IMR-90 (cell line): ENCODE data around the gene VPS37C. TPM values are rescaled to one million over a fixed set of nuclear protein-coding genes. Genes with fewer than 3 reads are reported as not detected.

ENCODE experiments used
- ATAC-seq: fragments of 200-7000 bp; cut with Tn5 transposase; 2 replicates; pipeline ENCODE4 v1.9.1; 2020; ENCODE audit warnings: low read depth, mild to moderate bottlenecking, moderate library complexity
- BruUV-seq: library from RNA; stranded (reverse); fragments of 400-500 nt; replicated peaks from 2 replicates; lab custom pipeline; 2021; lab: Mats Ljungman, UMichigan
- CTCF ChIA-PET: fragments of 300-600 bp; formaldehyde crosslinking; extraction: SDS; loops from one replicate; lab custom pipeline; 2021; ENCODE audit warnings: antibody characterized with exemption; lab: Yijun Ruan, JAX
- POLR2A ChIA-PET: fragments of 300-600 bp; sonication (Branson Sonifier 250); formaldehyde crosslinking; loops from one replicate; lab custom pipeline; 2022; ENCODE audit warnings: antibody characterized with exemption; ENCODE audit not compliant: unreplicated experiment; lab: Charles Lee
- DNase-seq: peaks from one replicate; pipeline ENCODE4 v3.0.0; 2013
- H2AFZ ChIP-seq: replicated peaks from 2 replicates; pipeline ENCODE3; 2013; ENCODE audit warnings: low read length, mild to moderate bottlenecking; ENCODE audit not compliant: poor library complexity
- H2AK5ac ChIP-seq: 2 replicates; pipeline ENCODE4 v1.6.1; 2013; ENCODE audit warnings: low read depth, low read length, inconsistent platforms
- H2AK9ac ChIP-seq: replicated peaks from 2 replicates; pipeline ENCODE3; 2013; ENCODE audit warnings: mild to moderate bottlenecking, low read depth, low read length, moderate library complexity; ENCODE audit not compliant: poor library complexity
- H2BK120ac ChIP-seq: 2 replicates; pipeline ENCODE4 v1.6.1; 2013; ENCODE audit warnings: low read depth, low read length, inconsistent platforms
- H2BK15ac ChIP-seq: 3 replicates; pipeline ENCODE4 v1.6.1; 2013; ENCODE audit warnings: low read depth, low read length, inconsistent platforms
- H2BK20ac ChIP-seq: 2 replicates; pipeline ENCODE4 v1.6.1; 2013; ENCODE audit warnings: low read depth, mild to moderate bottlenecking, inconsistent platforms, low read length, moderate library complexity
- H2BK5ac ChIP-seq: 2 replicates; pipeline ENCODE4 v1.6.1; 2013; ENCODE audit warnings: mild to moderate bottlenecking, low read depth, low read length, inconsistent platforms; ENCODE audit not compliant: poor library complexity, severe bottlenecking
- H3K14ac ChIP-seq: replicated peaks from 2 replicates; pipeline ENCODE4 v1.6.1; 2013; ENCODE audit warnings: low read depth, low read length, inconsistent platforms
- H3K18ac ChIP-seq: 2 replicates; pipeline ENCODE4 v1.6.1; 2013; ENCODE audit warnings: low read depth, low read length, control low read depth
- H3K23ac ChIP-seq: 2 replicates; pipeline ENCODE4 v1.6.1; 2013; ENCODE audit warnings: low read depth, low read length, inconsistent platforms
- H3K27ac ChIP-seq: 2 replicates; pipeline ENCODE4 v1.5.1; 2013; ENCODE audit warnings: mild to moderate bottlenecking, control low read depth, low read length; ENCODE audit not compliant: insufficient read depth
- H3K27me3 ChIP-seq: 2 replicates; pipeline ENCODE4 v1.6.1; 2013; ENCODE audit warnings: low read length; ENCODE audit not compliant: control insufficient read depth, insufficient read depth
- H3K36me3 ChIP-seq: 2 replicates; pipeline ENCODE4 v1.6.1; 2013; ENCODE audit warnings: low read length, mixed read lengths; ENCODE audit not compliant: control insufficient read depth, insufficient read depth
- H3K4ac ChIP-seq: 2 replicates; pipeline ENCODE4 v1.6.1; 2013; ENCODE audit warnings: low read depth, low read length, inconsistent platforms
- H3K4me1 ChIP-seq: 2 replicates; pipeline ENCODE4 v1.6.1; 2013; ENCODE audit warnings: low read length, mixed read lengths; ENCODE audit not compliant: control insufficient read depth, insufficient read depth
- H3K4me2 ChIP-seq: 2 replicates; pipeline ENCODE4 v1.6.1; 2013; ENCODE audit warnings: low read depth, mild to moderate bottlenecking, control low read depth, low read length, moderate library complexity
- H3K4me3 ChIP-seq: 2 replicates; pipeline ENCODE4 v1.5.1; 2013; ENCODE audit warnings: low read depth, mild to moderate bottlenecking, control low read depth, low read length, moderate library complexity; ENCODE audit not compliant: insufficient read depth
- H3K56ac ChIP-seq: 2 replicates; pipeline ENCODE4 v1.6.1; 2013; ENCODE audit warnings: low read length, inconsistent platforms; ENCODE audit not compliant: insufficient read depth; ENCODE audit errors: extremely low read depth
- H3K79me1 ChIP-seq, 2 experiments: 2 replicates each; pipeline ENCODE4 v1.6.1; 2013; ENCODE audit warnings: low read length in 2 of 2, inconsistent platforms in 1 of 2, low read depth in 1 of 2
- H3K9ac ChIP-seq: 2 replicates; pipeline ENCODE4 v1.6.1; 2013; ENCODE audit warnings: low read depth, low read length, control low read depth
- H3K9me1 ChIP-seq: 2 replicates; pipeline ENCODE4 v1.6.1; 2013; ENCODE audit warnings: low read length, inconsistent platforms; ENCODE audit not compliant: insufficient read depth
- H3K9me3 ChIP-seq: 2 replicates; pipeline ENCODE4 v1.6.1; 2013; ENCODE audit warnings: low read length; ENCODE audit not compliant: control insufficient read depth, insufficient read depth
- H4K20me1 ChIP-seq: 2 replicates; pipeline ENCODE4 v1.6.1; 2013; ENCODE audit warnings: low read length, inconsistent platforms; ENCODE audit not compliant: insufficient read depth
- H4K5ac ChIP-seq: 2 replicates; pipeline ENCODE4 v1.6.1; 2013; ENCODE audit warnings: mild to moderate bottlenecking, low read depth, low read length, control low read depth
- H4K8ac ChIP-seq, 2 experiments: 2 replicates each; pipeline ENCODE4 v1.6.1; 2013; ENCODE audit warnings: low read depth in 2 of 2, low read length in 2 of 2, control low read depth in 1 of 2, inconsistent platforms in 1 of 2
- H4K91ac ChIP-seq: 2 replicates; pipeline ENCODE4 v1.6.1; 2013; ENCODE audit warnings: low read depth, low read length, inconsistent platforms; ENCODE audit not compliant: insufficient read depth
- BHLHE40 ChIP-seq: fragments of 150-350 bp; IDR thresholded peaks from 2 replicates; pipeline ENCODE4 v1.6.1; 2016; ENCODE audit warnings: mild to moderate bottlenecking, low read depth, low read length
- CEBPB ChIP-seq: IDR thresholded peaks from 2 replicates; pipeline ENCODE4 v1.6.1; 2012; ENCODE audit warnings: low read depth, low read length, improper control_type of control experiment
- CHD1 ChIP-seq: IDR thresholded peaks from 2 replicates; pipeline ENCODE4 v1.6.1; 2012; ENCODE audit warnings: low read depth, low read length, improper control_type of control experiment
- FOS ChIP-seq: fragments of 150-350 bp; IDR thresholded peaks from 2 replicates; pipeline ENCODE4 v1.6.1; 2016; ENCODE audit warnings: low read depth, low read length
- MAFK ChIP-seq: IDR thresholded peaks from 2 replicates; pipeline ENCODE4 v1.6.1; 2012; ENCODE audit warnings: low read depth, low read length, improper control_type of control experiment
- MAZ ChIP-seq: IDR thresholded peaks from 2 replicates; pipeline ENCODE4 v1.6.1; 2012; ENCODE audit warnings: low read depth, mild to moderate bottlenecking, low read length, improper control_type of control experiment, moderate library complexity, borderline replicate concordance
- MXI1 ChIP-seq: IDR thresholded peaks from 2 replicates; pipeline ENCODE4 v1.6.1; 2012; ENCODE audit warnings: low read depth, mild to moderate bottlenecking, low read length, moderate library complexity, borderline replicate concordance
- NFE2L2 ChIP-seq: fragments of 150-350 bp; IDR thresholded peaks from 2 replicates; pipeline ENCODE4 v1.6.1; 2016; ENCODE audit warnings: low read depth, mild to moderate bottlenecking, low read length
- POLR2A ChIP-seq: IDR thresholded peaks from 2 replicates; pipeline ENCODE4 v1.6.1; 2012; ENCODE audit warnings: mild to moderate bottlenecking, low read depth, low read length
- RAD21 ChIP-seq: IDR thresholded peaks from 2 replicates; pipeline ENCODE4 v1.6.1; 2012; ENCODE audit warnings: low read length, improper control_type of control experiment
- RCOR1 ChIP-seq: IDR thresholded peaks from 2 replicates; pipeline ENCODE4 v1.6.1; 2012; ENCODE audit warnings: mild to moderate bottlenecking, low read length, improper control_type of control experiment; ENCODE audit not compliant: insufficient replicate concordance
- RFX5 ChIP-seq: IDR thresholded peaks from 2 replicates; pipeline ENCODE4 v1.8.0; 2012; ENCODE audit warnings: low read depth, mild to moderate bottlenecking, low read length, moderate library complexity
- SMC3 ChIP-seq: fragments of 150-350 bp; IDR thresholded peaks from 2 replicates; pipeline ENCODE4 v1.6.1; 2016; ENCODE audit warnings: low read depth, mild to moderate bottlenecking, antibody characterized with exemption, low read length, moderate library complexity
- WGBS, 2 experiments: methylation state at CpG; one replicate each; pipeline versions ENCODE4 v1.1.5 to v1.1.7; 2013; ENCODE audit warnings: missing lambda C conversion rate in 2 of 2; ENCODE audit not compliant: insufficient read length in 1 of 2; ENCODE audit errors: extremely low coverage in 2 of 2; 5-methylcytosine and 5-hydroxymethylcytosine counted together
- dilution Hi-C: fragments of 300-500 bp; cut with HindIII; formaldehyde crosslinking; loops from one replicate; pipeline ENCODE4 v1.14.3; 2018; ENCODE audit warnings: low sequenced_read_pairs; ENCODE audit not compliant: unreplicated experiment
- in situ Hi-C: fragments of 300-500 bp; cut with MboI; formaldehyde crosslinking; loops from 3 replicates; pipeline ENCODE4 v1.14.3; 2019; ENCODE audit warnings: low sequenced_read_pairs, inconsistent platforms, mixed read lengths
- intact Hi-C: fragments of 100-400 bp; cut with micrococcal nuclease; formaldehyde crosslinking; loops from 2 replicates; pipeline ENCODE4 v1.10.0; 2022
- polyA plus RNA-seq, 3 experiments: library from polyadenylated mRNA; depleted of rRNA; stranded (reverse); fragments of >200 nt; gene quantifications; 2 replicates each; pipeline ENCODE4 v1.2.3, GENCODE V29; 2012; ENCODE audit warnings: low replicate concordance in 1 of 3
- total RNA-seq: library from RNA; depleted of rRNA; stranded (reverse); fragments of >200 nt; gene quantifications from 2 replicates; pipeline ENCODE4 v1.2.3, GENCODE V29; 2012
- TF ChIP-seq, protein P1 (sequence below): fragments of 150-350 bp; IDR thresholded peaks from 2 replicates; pipeline ENCODE4 v1.6.1; 2016; ENCODE audit warnings: low read depth, mild to moderate bottlenecking, low read length, moderate library complexity, borderline replicate concordance
- TF ChIP-seq, protein P2 (sequence below): conservative IDR thresholded peaks from 2 replicates; pipeline ENCODE4 v1.5.1; 2012; ENCODE audit warnings: mild to moderate bottlenecking, low read depth, low read length, improper control_type of control experiment
- TF ChIP-seq, protein P3 (sequence below): fragments of 150-350 bp; IDR thresholded peaks from 2 replicates; pipeline ENCODE4 v1.6.1; 2017; ENCODE audit warnings: mild to moderate bottlenecking, antibody characterized with exemption, low read length, low read depth

Gene VPS37C
- total and polyA plus RNA-seq, 2 of the 4 experiments (the other 2 are of a cell fraction), result 3.2 to 13.2 TPM

GRCh38 chr11:61172888-61173287 lies 11.7 kb upstream of the VPS37C start:
- no peak overlapping the region for H2BK20ac ChIP-seq
- no peak overlapping the region for H2AK5ac ChIP-seq
- no peak overlapping the region for H3K14ac ChIP-seq
- H2BK15ac ChIP-seq, result no peak overlapping the region
- CTCF ChIA-PET, result interaction anchor here (0.6 kb wide), 1 partner anchor 218 kb away, joined by 3 read pairs; no protein-coding TSS in a partner anchor
- H2BK120ac ChIP-seq, result no peak overlapping the region
- no peak overlapping the region for H4K8ac ChIP-seq
- TF ChIP-seq SMC3, result no peak
- no peak for TF ChIP-seq MAFK
- TF ChIP-seq, protein P1, sequence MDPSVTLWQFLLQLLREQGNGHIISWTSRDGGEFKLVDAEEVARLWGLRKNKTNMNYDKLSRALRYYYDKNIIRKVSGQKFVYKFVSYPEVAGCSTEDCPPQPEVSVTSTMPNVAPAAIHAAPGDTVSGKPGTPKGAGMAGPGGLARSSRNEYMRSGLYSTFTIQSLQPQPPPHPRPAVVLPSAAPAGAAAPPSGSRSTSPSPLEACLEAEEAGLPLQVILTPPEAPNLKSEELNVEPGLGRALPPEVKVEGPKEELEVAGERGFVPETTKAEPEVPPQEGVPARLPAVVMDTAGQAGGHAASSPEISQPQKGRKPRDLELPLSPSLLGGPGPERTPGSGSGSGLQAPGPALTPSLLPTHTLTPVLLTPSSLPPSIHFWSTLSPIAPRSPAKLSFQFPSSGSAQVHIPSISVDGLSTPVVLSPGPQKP, result no peak
- TF ChIP-seq MXI1, result no peak
- TF ChIP-seq CHD1, result no peak
- TF ChIP-seq FOS, result no peak
- TF ChIP-seq POLR2A, result no peak
- no peak for TF ChIP-seq RFX5
- TF ChIP-seq, protein P2, sequence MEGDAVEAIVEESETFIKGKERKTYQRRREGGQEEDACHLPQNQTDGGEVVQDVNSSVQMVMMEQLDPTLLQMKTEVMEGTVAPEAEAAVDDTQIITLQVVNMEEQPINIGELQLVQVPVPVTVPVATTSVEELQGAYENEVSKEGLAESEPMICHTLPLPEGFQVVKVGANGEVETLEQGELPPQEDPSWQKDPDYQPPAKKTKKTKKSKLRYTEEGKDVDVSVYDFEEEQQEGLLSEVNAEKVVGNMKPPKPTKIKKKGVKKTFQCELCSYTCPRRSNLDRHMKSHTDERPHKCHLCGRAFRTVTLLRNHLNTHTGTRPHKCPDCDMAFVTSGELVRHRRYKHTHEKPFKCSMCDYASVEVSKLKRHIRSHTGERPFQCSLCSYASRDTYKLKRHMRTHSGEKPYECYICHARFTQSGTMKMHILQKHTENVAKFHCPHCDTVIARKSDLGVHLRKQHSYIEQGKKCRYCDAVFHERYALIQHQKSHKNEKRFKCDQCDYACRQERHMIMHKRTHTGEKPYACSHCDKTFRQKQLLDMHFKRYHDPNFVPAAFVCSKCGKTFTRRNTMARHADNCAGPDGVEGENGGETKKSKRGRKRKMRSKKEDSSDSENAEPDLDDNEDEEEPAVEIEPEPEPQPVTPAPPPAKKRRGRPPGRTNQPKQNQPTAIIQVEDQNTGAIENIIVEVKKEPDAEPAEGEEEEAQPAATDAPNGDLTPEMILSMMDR, result no peak
- TF ChIP-seq MAZ, result no peak
- TF ChIP-seq RAD21, result no peak
- TF ChIP-seq CEBPB, result no peak
- TF ChIP-seq NFE2L2, result no peak
- TF ChIP-seq BHLHE40, result no peak
- TF ChIP-seq RCOR1, result no peak
- TF ChIP-seq, protein P3, sequence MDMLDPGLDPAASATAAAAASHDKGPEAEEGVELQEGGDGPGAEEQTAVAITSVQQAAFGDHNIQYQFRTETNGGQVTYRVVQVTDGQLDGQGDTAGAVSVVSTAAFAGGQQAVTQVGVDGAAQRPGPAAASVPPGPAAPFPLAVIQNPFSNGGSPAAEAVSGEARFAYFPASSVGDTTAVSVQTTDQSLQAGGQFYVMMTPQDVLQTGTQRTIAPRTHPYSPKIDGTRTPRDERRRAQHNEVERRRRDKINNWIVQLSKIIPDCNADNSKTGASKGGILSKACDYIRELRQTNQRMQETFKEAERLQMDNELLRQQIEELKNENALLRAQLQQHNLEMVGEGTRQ, result no peak
- H3K9me3 ChIP-seq, result no peaks in the 10 kb centered on the region; the same call in none of the 2 replicates
- H3K9ac ChIP-seq, result no peak overlapping the region
- POLR2A ChIA-PET, result no interaction called here
- no peak overlapping the region for H2BK5ac ChIP-seq
- in situ Hi-C loops, result no loop called here
- no peak overlapping the region for H4K5ac ChIP-seq
- ATAC-seq (no peak), DNase-seq (no peak)
- H3K36me3 ChIP-seq, result no peaks in the 10 kb centered on the region
- intact Hi-C loops, result loop anchor here (1.0 to 5.0 kb wide), 3 partner anchors 203 to 341 kb away; partner anchors contain the start of gene PRPF19
- no peaks in the 10 kb centered on the region for H3K9me1 ChIP-seq
- H3K23ac ChIP-seq, result no peak overlapping the region
- no peak overlapping the region for H3K4me2 ChIP-seq
- no peak overlapping the region for H3K27ac ChIP-seq
- no peaks in the 10 kb centered on the region for H3K79me1 ChIP-seq
- peaks cover 56% of the 10 kb centered on the region for H3K27me3 ChIP-seq
- no peak overlapping the region for H4K91ac ChIP-seq
- no peak overlapping the region for H3K4ac ChIP-seq
- H3K18ac ChIP-seq, result no peak overlapping the region
- no peak overlapping the region for H3K56ac ChIP-seq
- WGBS, 2 experiments, result no CpG with 5 or more reads among the region's 3 CpGs
- no peak overlapping the region for H2AFZ ChIP-seq
- H3K4me1 ChIP-seq, result no peaks in the 10 kb centered on the region
- dilution Hi-C loops, result no loop called here
- no TSS peak for BruUV-seq
- H3K4me3 ChIP-seq, result no peak overlapping the region
- no peak overlapping the region for H2AK9ac ChIP-seq
- no peaks in the 10 kb centered on the region for H4K20me1 ChIP-seq
